Muscle of back (tissue), 11 donors: ENCODE measurements around the gene RAB11FIP3. TPM values are rescaled to one million over a fixed set of nuclear protein-coding genes. Genes with fewer than 3 reads are reported as not detected.
"Not testable (repeated sequence)": the region's sequence is repeated elsewhere in the genome, so short reads cannot be mapped to it uniquely, and the experiment has no call there.

Source experiments
- DNase-seq, 3 donors: peaks; one replicate each; pipeline versions ENCODE4 v3.0.0 to v3.0.0-alpha.2; 2013
- polyA plus RNA-seq, 10 donors: library from polyadenylated mRNA; unstranded; fragments of 120-200 nt; gene quantifications; one replicate each; pipeline ENCODE4 v1.2.1, GENCODE V29; 2013; ENCODE audit not compliant: insufficient read length in 10 of 10

The RAB11FIP3 gene
- polyA plus RNA-seq, 10 donors: 20.3 to 33.9 (median 28.5) TPM

- DNase-seq: no peak
These were observed 13.7 kb upstream of the RAB11FIP3 start for GRCh38 chr16:411576-412265.

DNA sequence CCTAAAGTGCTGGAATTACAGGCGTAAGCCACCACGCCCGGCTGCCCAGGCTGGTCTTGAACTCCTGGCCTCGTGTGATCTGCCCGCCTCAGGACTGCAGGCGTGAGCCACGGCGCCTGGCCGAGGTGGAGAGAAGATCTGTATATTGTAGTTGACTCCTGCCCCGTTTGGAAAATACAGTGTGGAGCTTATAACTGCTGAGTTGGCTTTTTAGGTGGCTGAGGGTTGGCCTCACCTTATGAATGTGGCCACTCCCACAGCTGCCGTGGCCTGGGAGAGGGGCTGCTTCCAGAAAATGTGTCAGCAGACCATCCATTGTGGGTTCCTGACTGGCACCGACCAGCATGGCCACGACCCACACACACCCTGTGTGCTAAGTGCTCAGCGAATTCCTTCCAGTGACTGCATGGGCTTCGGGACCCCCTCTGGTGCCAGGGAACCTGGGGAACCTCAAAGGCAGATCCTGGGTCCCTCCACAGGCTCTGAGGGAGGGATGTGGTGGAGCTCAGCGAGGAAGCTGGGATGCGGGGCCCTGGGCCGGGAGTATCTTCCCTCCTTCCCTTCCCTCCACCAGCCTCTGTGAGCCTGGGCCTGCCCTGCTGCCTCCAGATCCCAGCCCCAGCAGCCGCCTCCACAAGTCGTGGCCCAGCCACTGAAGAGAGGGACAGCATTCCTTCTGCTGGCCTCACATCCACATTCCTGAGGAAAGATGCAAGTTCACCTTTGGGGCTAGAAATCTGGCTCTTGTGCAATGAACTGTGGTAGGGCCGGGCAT, 10.9 kb upstream of the RAB11FIP3 start:
- no peak for DNase-seq

- not testable (repeated sequence) for DNase-seq
These were observed 10.3 kb upstream of the RAB11FIP3 start for GRCh38 chr16:415170-415498.

DNA sequence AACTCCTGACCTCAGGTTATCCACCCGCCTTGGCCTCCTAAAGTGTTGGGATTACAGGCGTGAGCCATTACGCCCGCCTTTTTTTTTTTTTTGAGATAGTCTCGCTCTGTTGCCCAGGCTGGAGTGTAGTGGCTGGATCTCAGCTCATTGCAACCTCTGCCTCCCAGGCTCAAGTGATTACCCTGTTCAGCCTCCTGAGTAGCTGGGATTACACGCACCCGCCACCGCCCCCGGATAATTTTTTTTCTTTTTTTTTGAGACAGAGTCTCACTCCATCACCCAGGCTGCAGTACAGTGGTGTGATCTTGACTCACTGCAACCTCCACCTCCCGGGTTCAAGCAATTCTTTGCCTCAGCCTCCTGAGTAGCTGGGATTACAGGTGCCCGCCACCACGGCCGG, 3.3 kb upstream of the RAB11FIP3 start:
- DNase-seq: not testable (repeated sequence)

GRCh38 chr16:424033-424622, 1.3 kb upstream of the RAB11FIP3 start:
- peak; percentile 25 to 80 (median 51) for DNase-seq

DNA sequence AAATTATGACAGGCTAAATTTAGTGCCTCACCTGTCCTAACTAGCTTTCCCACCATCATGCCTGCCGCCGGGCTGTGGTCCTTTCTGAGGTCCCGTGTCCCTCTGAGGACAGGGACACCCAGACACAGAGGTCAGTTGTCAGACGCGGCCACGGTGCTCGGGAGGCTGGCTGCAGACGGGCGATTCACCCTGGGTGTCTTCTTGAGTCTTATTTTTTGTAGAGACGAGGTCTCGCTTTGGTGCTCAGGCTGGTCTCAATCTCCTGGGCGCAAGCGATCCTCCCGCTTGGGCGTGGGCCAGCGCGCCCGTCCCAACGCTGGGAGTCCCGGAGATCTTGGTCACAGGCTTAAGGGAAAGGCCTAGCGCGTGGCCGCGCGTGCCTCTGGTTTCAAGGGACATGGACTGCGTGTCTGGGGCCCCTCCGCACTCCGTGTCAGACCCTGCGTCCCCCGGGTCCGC, 797 bp upstream of the RAB11FIP3 start:
- no peak for DNase-seq

GRCh38 chr16:425740-426114, 278 bp downstream of the RAB11FIP3 start:
- peak in 1 of 3 donors; percentile 10 for DNase-seq

GRCh38 chr16:426115-426905, 861 bp downstream of the RAB11FIP3 start:
- peak in 2 of 3 donors; percentile 13 to 49 for DNase-seq

DNA sequence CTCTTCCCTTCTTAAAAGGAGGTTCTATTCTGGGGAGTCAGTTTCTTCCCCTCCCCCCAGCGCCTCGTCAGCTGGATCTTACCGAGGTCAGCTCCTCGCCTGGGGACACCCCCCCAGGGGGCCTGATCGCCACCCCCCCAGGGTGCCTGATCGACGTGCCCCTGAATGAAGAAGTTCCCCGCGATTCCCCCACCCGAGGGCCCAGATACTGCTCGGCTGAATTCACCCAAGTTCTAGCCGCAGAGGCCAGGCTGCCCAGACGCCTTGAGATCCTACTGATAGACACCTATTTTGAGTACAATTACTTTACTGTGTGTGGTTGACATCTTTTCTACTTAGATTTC, 1.4 kb downstream of the RAB11FIP3 start:
- DNase-seq: no peak

DNA sequence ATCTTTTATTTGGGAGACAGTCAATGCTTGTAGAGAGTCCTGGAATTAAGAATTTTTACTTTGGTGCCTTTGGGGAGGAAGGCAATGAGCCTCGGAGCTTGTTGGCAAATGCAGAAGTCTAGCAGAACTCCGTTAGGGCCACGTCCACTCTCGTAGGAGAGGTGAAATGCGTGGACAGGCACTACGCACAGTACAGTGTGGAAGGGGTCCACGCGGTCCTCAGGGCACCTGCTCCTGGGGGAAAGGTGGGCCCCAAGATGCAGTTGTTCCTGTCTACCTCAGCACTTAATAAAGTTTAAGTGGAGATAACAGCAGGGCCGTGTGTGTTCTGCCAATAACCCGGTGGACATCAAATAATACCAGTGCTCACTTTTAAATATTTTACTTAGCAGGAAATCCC, 1.8 kb downstream of the RAB11FIP3 start:
- DNase-seq: no peak

DNA sequence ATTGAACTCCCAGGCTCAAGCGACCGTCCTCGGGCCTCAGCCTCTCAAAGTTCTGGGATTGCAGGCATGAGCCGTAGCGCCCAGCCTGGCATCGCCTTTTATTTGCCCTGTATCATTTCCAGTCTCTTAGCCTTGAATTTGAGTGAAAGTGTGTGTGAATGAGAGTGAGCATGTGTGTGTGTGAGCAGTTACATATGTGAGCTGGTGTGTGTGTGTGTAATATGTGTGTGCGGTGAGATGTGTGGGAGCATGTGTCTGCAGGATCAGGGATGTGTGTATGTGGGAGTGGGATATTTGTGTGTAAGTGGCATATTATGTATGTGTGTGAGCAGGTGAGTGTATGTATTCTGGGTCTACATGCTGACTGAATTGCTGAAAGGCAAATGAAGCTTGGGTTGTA, 5.5 kb downstream of the RAB11FIP3 start:
- no peak for DNase-seq

- peak; percentile 20 to 43 (median 30) for DNase-seq
These were observed 15.2 kb downstream of the RAB11FIP3 start for GRCh38 chr16:440627-441026.

DNA sequence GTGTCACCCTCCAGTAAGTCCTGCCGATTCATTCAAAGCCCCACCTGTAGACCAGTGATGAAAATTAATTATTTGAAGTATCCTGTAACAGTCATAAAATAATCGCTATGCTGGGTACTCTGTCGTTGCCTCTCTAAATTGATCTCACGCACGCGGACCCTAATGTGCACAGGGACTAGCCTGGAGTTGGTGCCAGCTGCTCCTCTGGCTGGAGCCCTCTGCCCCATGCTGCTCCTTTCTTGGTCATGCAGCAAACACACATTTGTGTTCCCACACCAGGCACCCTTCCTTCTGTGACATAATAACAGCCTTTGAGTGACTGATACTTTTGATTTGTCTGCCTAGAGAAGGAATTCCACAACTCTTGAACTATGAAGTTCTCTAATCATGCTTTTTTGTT, 16.0 kb downstream of the RAB11FIP3 start:
- no peak for DNase-seq

- DNase-seq: no peak
These were observed 17.5 kb downstream of the RAB11FIP3 start for GRCh38 chr16:442976-443375.

- no peak for DNase-seq
These were observed 18.6 kb downstream of the RAB11FIP3 start for GRCh38 chr16:444027-444426.

DNA sequence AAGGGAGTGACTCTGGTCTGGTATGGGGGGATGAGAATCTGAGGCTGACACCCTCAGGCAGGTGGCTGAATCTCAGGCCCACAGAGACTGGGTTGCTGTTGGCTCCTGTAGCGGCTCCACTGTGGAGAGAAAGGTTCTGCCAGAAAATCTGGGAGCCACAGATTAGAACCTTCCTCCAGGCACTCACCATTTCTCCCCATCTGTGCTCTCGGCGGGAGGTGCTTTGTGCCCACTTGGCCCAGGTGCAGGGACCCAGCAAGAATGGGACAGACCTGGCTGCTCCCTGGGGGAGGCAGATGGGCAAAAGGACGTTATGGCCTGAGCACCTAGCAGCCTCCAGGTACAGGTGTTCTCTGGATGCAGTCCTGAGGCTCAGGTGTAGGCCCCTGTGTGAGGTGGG, 20.1 kb downstream of the RAB11FIP3 start:
- no peak for DNase-seq

- no peak for DNase-seq
These were observed 24.9 kb downstream of the RAB11FIP3 start for GRCh38 chr16:450385-450784.

- DNase-seq: peak in 1 of 3 donors; percentile 45
These were observed 25.5 kb downstream of the RAB11FIP3 start for GRCh38 chr16:450785-451512.

DNA sequence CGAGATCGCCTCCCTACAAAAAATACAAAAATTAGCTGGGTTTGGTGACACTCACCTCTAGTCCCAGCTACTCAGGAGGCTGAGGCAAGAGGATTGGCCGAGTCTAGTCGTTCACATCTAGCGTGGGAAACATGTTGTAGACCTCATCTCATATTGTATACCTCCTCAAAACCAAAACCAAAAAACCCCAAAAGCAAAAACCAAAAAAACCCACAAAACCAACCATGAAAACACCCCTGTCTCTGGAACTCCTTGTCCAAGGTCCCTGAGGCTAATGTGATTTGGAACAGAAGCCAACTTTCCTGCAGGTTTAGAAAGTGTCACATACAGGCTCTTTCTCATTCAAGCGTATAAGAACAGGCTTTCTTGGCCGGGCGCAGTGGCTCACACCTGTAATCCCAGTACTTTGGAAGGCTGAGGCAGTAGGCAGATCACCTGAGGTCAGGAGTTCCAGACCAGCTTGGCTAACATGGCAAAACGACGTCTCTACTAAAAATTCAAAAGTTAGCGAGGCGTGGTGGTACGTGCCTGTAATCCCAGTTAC, 29.0 kb downstream of the RAB11FIP3 start:
- DNase-seq: no peak

GRCh38 chr16:455453-455852, 30.0 kb downstream of the RAB11FIP3 start:
- DNase-seq: no peak

DNA sequence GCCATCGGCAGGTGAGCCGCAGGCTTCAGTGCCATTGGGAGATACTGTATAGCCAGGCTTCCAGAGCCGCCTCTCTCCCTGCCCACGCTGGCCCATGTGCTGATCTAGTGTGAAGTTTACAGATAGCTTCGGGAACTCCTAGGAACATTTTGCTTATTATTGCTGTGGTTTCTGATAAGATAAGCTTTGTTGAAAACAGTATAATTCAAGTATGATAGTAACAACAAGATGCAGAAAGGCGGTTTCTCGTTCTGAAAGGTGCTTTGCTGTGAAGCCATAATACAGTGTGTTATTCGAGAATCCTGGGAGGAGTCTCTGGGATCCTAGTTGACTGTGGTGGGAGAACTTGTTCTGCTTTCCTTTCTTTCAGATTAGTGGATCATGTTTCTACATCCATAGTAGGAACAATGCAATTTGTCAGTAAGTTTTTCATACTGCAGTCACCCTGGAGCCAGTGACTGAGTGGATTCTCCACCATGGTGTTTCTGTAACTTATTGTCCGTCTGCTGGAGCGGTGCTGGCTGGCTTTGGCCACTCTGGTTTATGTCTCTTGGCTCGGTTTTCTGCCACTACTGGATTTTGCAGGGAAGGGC, 31.5 kb downstream of the RAB11FIP3 start:
- DNase-seq: peak; percentile 16 to 65 (median 31)
